ENCODE measurements around the gene RASSF9. TPM values are rescaled to one million over a fixed set of nuclear protein-coding genes. Genes with fewer than 3 reads are reported as not detected.

The RASSF9 gene
- polyA plus RNA-seq, 4 donors, result 12.6 to 16.7 (median 14.8) TPM

- DNase-seq (ENCODE audit: low read depth in 4 of 4, low spot score in 2 of 4), result no peak
Measured at GRCh38 chr12:85759091-85759490, 77.1 kb downstream of the RASSF9 start.

GRCh38 chr12:85755760-85756159 is 80.4 kb downstream of the RASSF9 start:
- DNase-seq (ENCODE audit: low read depth in 4 of 4, low spot score in 2 of 4), result no peak

Other genes with a start within 250 kb of the RASSF9 start
- gene NTS, start 37.9 kb upstream of the RASSF9 start, polyA plus RNA-seq (ENCODE audit: insufficient read length in 4 of 4), result 10 to 100 TPM in 1 of 4 donors, 1 to 10 TPM in 3; 3.4 to 10.8 (median 4.8) TPM